SU-DHL-6 (cell line): Measurements from ENCODE around the gene NR4A3.

Experiments
- EZH2phosphoT487 ChIP-seq: fragments of 200-600 bp; sonication (generic), shearing (Covaris generic); conservative IDR thresholded peaks from 2 replicates; pipeline ENCODE4 v1.6.1; 2018; ENCODE audit warnings: mild to moderate bottlenecking, antibody characterized with exemption, low read length, moderate library complexity, mixed read lengths
- TF ChIP-seq, protein P1 (sequence below): fragments of 200-600 bp; sonication (generic); IDR thresholded peaks from one replicate; pipeline ENCODE4 v1.5.1; 2017; ENCODE audit warnings: antibody characterized with exemption, mild to moderate bottlenecking, low read length, moderate library complexity; ENCODE audit not compliant: insufficient read depth, poor library complexity, severe bottlenecking

DNA sequence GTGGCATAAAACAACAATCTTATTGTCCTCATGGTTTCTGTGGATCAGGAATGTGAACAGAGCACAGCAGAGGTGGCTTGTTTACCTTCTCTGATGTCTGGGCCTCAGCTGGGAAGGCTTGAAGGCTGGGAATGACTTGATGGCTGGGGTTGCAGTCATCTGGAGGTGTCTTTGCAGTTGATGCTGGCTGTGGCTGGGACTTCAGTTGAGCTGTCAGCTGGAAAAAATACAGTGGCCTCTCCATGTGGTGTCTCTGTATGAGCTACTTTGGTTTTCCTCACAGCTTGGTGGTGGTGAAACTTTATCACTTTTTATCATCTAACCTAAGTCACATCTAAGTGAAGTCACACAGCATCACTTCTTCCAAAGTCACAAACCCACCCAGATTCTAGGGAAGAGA is 60.1 kb downstream of the NR4A3 start:
- TF ChIP-seq, protein P1, sequence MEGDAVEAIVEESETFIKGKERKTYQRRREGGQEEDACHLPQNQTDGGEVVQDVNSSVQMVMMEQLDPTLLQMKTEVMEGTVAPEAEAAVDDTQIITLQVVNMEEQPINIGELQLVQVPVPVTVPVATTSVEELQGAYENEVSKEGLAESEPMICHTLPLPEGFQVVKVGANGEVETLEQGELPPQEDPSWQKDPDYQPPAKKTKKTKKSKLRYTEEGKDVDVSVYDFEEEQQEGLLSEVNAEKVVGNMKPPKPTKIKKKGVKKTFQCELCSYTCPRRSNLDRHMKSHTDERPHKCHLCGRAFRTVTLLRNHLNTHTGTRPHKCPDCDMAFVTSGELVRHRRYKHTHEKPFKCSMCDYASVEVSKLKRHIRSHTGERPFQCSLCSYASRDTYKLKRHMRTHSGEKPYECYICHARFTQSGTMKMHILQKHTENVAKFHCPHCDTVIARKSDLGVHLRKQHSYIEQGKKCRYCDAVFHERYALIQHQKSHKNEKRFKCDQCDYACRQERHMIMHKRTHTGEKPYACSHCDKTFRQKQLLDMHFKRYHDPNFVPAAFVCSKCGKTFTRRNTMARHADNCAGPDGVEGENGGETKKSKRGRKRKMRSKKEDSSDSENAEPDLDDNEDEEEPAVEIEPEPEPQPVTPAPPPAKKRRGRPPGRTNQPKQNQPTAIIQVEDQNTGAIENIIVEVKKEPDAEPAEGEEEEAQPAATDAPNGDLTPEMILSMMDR: no peak
- no peak for TF ChIP-seq EZH2phosphoT487
